Activated CD4-positive, alpha-beta T cell treated with anti-CD3 and anti-CD28 coated beads, Interleukin-2, amount 50 U/mL, for 4 hours (primary cell): ENCODE measurements around the gene TSPAN31.
A peak's percentile ranks its signal among the peaks of the same experiment; 100 is the strongest.
"Not testable (repeated sequence)": the region's sequence is repeated elsewhere in the genome, so short reads cannot be mapped to it uniquely, and the experiment has no call there.

Experiments used
- DNase-seq, 2 experiments: peaks; one replicate each; pipeline ENCODE4 v3.0.0-alpha.2; 2020

Gene TSPAN31

DNA sequence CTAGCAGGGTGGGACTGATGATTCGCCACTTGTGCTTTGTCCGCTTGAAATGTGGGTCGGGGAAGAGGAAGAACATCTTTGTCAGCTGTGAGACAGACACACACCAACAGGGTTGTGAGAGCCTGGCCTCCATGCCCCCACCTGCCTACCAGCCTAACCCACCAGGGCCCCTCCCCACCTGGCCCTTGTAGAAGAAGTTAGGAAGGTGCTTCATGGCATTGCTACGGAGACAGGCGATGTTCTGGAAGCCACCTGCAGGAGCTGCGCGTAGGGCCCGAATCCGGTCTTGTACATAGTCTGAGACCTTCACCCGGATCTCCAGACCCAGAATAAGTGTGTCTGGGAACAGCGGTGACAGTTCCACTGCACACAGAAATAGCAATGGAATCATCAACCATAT, 24.8 kb downstream of the TSPAN31 start:
- DNase-seq = no peak

DNA sequence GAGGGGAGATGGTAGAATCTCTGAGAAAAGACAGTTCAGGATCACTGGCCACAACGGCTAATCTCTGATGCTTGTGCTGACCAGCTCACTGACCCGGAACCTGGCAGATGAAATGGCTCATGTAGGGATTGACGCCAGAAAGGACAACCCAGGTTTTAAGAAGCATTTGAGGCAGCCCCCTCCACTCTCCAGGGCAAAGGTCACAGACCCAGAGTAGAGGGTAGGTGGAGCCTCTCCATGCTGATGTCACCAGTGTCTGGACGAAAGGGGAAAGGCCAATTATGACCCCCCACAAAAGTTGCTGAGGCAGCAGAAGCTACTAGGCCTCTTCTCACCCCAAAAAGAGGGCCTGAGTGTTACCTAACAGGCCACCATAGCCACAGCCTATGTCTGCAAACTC, 25.9 kb downstream of the TSPAN31 start:
- no peak for DNase-seq

DNA sequence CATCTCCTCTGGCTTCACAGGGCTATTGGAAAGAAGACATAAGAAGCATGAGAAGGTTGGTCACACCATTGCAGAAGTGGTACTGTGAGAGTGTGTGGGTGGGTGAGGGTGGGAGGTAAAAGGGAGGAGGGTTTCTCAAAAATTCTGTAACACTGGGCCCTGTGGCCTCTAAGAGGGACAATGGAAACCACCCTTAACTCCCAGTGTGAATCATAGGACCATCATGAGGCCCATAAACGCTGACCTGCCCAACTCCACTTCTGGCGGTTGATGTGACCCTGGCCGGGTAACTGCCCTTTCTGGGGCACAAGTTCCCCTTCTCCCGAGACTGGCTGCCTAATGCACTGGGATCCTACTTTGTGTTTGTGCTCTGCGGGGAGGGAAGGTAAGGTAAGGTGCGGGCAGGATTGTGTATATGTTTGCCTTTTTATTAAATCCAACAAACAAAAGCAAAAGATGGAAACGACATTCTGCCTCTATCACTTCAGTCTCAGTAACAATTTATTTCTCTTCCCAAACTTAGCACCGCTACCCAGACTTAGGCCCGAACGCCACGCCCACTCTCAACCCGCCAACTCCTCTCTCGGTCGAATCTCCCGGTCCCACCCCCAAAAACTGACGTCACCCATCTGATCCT, 26.5 kb downstream of the TSPAN31 start:
- DNase-seq = peak; percentile 91 to 92

DNA sequence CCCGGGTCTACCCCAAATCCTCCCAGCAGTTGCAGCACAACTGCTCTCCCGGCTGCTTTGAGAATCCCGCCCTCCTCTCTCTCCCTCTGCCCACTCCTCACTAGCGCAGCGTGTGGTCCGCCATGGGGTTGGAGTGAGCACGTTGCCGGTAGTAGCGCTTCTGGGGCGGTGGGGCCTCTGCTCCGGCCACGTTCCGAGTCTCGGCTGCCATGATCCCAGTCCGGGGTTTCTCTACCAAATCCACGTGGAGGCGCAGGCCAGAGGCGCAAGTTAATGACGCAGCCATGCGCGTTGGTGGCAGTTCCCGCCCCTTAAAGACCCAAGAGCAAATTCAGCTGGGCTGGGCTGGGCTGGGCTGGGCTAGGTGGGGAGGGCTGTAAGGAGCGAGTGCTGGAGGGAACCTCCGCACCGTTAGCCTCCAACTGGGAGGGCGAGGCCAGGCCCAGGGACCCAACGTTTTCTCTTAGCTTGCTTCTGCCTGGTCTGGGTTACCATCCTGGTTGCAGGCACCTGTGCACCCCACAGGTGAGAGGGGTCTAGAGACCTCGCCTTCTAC, 27.1 kb downstream of the TSPAN31 start, which contains the start of gene METTL1:
Gene METTL1 (minus strand): TSS at position 233 of the 556 bp plus-strand sequence. CDS start 22 bp downstream, at position 211.
- DNase-seq = peak; percentile 92 to 93

DNA sequence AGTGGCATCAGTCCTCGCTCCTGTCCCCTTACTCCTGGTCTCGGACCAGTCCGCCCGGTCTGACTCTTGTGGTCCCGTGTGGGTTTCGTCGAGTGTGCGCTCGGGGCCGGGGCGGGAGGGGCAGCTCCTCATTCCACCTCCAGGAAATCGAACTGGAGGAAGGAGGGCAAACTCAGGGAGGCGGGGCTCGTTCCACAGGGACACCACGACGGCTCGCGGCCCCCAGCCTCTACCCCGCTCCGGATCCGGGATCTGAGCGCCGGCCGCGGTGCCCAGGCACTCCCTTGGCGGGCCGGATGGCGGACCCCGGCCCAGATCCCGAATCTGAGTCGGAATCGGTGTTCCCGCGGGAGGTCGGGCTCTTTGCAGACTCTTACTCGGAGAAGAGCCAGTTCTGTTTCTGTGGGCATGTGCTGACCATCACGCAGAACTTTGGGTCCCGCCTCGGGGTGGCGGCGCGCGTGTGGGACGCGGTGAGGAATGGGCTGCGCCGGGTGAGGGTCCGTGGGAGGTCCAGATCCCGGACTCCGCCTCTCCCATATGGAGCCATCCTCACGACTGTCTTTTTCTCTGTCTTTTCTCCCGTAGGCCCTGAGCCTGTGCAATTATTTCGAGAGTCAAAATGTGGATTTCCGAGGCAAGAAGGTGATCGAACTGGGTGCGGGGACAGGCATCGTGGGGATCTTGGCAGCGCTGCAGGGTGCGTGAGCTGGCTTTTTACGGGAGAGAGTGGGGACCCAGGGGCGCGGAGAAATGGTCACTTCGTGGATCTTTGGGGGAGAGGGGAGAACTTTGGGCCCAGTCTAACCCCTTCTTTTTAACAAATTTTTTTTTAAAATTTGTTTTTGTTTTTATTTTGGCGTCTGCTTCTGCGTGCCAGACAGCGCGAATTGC, 27.8 kb downstream of the TSPAN31 start, which contains the start of gene EEF1AKMT3:
Gene EEF1AKMT3 (plus strand): TSS at position 186 of the 894 bp plus-strand sequence. CDS start 111 bp downstream, at position 297.
- DNase-seq = peak in 1 of 2 experiments; percentile 20

DNA sequence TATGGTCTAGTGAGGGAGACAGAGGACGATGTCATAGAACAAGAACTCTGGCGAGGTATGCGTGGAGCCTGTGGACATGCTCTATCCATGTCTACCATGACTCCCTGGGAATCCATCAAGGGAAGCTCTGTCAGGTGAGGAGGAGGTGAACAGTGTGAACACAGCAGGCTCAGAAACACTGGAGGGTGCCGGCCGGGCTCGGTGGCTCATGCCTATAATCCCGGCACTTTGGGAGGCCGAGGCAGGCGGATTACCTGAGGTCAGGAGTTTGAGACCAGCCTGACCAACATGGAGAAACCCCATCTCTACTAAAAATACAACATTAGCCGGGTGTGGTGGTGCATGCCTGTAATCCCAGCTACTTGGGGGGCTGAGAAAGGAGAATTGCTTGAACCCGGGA, 29.8 kb downstream of the TSPAN31 start:
- DNase-seq = not testable (repeated sequence)

DNA sequence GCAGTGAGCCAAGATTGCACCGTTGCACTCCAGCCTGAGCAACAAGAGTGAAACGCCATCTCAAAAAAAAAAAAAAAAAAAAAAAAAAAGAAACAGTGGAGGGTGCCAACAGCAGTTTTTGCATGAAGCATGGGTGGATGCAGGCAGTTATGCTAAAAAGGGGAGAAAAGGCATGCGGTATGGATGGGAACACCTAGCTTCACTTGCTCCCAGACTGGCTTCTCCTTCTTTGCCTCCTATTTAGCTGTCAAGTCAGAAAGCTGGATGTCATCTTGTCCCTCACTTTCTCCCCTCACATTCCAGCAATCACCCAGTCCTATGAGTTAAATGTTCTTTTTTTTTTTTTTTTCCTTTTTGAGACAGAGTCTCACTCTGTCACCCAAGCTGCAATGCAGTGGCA, 30.2 kb downstream of the TSPAN31 start:
- no peak for DNase-seq

DNA sequence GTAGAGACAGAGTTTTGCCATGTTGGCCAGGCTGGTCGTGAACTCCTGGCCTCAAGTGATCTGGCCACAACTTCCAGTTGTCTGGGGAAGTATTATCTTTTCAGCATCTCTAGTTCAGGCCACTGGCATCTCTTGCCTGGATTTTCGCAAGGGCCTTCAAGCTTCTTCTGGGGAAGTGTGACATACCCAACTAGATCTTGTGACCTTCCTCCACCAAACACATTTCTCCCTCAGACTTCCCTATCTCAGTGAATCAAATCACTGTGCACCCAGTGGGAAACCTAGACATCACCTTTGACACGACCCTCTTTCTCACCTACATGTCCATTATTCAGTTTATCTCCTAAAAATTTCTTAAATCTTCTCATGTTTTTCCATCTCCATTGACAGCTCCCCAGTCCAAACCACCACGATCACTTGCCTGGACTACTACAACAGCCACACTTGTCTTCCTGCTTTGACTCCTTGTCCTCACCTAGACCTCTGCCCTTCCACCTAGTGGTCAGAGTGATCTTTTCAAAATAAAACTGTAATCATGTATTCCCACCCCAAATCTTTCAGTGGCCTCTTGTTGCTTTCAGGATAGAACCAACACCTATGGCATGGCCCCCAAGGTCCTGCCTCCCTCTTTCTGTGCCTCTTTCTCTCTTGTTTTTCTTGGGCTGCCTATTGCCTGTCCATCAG, 30.9 kb downstream of the TSPAN31 start:
- DNase-seq = no peak

DNA sequence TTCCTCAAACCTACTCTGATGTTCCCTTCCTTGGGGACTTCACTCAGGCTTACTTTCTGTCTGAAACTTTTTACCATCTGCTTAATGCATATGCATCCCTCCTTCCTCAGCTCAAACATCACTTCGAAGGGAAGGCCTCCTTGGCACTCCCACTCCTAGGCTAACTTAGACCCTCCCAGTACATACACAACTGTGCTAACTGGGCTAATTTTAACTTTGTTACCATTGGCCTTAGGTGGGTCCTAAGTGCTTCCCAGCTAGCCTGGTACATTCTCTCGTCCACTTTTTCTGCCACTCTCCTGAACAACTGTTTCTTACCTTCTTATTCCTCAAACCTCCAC, 31.4 kb downstream of the TSPAN31 start:
- DNase-seq = no peak

DNA sequence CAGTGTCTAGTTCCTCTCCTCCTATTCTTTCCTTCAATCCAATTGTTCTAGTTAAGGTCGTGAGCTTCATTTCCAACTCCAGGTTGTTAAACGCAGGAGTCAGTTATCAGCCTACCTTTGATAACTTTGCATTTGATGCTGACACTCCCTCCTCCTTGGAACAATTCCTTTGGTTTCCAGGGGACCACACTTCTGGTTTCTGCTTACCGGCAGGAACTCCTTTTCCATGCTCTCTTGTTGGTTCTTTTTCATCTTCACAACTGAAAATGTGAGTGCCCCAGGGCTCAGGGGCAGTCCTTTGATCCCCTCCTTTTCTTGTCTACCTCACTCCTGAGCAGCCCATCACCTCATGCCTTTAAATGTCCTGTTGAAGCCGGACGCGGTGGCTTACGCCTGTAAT, 32.5 kb downstream of the TSPAN31 start:
- no peak for DNase-seq

DNA sequence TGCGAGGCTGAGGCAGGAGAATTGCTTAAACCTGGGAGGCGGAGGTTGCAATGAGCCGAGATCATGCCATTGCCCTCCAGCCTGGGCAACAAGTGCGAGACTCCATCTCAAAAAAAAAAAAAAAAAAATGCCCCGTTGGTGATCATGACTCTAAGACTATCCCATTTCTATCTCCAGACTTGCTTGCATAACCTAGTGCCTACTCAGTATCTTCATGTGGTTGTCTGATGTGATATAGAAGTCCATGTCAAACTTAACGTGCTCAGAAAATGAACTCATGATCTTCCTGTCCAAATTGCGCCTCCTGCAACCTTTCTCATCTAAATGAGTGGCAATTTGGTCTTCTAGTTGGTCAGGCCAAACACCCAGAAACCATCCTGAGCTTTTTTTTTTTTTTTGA, 33.1 kb downstream of the TSPAN31 start:
- no peak for DNase-seq

DNA sequence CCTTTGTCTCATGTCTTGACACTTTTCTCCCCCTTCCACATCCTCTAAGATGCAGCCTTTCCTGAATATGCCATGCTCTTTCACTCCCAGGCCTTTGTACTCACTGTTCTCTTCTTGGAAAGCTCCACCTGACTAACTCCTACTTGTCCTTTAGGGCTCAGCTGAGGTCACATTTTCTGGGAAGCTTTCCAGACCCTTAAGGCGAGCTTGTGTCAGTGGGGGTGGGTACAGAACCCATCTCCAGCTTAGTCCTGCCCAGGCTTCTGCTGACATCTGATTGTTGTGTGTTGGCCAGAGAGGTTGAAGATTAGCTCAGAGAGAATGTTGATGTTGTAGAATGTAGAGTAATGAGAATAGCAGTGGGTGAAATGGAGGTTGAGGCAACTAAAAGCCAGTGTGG, 34.9 kb downstream of the TSPAN31 start:
- DNase-seq = no peak

DNA sequence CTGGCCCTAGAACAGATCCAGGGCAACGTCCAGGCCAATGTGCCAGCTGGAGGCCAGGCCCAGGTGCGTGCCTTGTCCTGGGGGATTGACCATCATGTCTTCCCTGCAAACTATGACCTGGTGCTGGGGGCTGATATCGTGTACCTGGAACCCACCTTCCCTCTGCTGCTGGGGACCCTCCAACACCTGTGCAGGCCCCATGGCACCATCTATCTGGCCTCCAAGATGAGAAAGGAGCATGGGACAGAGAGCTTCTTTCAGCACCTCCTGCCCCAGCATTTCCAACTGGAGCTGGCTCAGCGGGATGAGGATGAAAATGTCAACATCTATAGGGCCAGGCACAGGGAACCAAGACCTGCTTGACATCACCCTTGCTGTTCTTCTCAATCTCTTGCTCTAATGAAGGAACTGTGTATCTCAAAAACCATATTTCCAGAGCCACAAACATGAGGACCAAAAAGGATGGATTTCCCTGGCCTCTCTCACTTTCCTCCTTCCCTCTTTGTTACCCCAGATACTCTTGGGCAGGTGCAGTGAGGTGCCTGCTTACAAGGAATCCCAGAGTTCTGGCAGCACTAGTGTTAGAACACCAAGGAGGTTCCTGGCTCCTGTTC, 35.6 kb downstream of the TSPAN31 start:
- DNase-seq = no peak

DNA sequence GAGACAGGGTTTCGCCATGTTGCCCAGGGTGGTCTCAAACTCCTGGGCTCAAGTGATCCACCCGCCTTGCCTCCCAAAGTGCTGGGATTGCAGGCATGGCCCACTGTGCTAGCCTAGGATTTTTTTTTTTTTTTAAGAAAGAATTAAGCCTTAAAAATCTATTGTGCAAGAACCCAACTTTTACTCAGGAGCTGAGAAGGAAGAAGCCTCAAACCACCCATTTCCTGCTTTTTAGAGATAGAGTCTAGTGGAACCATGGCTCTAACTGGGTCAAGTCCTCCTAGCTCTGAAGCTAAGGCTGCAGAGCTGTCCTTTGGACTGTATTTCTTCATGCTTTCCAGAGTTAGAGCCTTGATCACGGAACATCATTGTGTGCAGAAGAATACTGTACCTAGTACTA, 36.4 kb downstream of the TSPAN31 start:
- DNase-seq = no peak

DNA sequence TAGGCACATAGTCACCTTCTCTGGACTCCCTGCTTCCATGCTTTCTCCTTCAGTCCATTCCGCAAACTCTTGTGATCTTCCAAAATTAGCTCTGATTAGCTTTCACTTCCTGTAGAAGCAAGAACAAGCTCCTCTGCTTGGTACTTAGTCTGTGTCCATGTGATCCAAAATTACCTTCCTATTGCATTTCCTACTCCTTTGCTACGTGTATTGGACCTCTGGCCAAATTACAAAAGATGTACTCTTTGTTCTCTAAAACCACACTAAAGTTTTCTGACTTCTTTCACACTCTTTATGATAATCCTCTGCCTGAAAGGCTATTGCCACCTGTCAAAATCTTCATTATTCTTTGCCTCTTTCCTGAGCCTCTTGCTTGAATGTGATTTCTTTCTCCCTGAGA, 37.0 kb downstream of the TSPAN31 start:
- DNase-seq = no peak

DNA sequence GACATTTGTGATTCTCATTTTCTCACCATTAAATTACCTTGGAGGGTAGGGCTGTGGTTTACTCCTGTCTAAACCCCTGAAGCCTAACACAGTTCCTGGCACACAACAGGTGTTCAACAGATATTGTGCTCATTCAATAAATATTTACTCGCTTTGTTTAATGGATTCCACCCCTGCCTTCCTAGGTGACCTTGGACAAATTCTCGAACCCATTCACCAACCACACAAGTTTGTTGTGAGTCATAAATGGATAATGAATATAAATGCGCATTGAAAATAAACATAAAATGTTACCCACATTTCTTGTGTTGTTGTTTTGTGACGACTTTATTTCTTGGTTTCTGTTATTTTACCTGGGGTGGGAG, 37.4 kb downstream of the TSPAN31 start:
- no peak for DNase-seq

DNA sequence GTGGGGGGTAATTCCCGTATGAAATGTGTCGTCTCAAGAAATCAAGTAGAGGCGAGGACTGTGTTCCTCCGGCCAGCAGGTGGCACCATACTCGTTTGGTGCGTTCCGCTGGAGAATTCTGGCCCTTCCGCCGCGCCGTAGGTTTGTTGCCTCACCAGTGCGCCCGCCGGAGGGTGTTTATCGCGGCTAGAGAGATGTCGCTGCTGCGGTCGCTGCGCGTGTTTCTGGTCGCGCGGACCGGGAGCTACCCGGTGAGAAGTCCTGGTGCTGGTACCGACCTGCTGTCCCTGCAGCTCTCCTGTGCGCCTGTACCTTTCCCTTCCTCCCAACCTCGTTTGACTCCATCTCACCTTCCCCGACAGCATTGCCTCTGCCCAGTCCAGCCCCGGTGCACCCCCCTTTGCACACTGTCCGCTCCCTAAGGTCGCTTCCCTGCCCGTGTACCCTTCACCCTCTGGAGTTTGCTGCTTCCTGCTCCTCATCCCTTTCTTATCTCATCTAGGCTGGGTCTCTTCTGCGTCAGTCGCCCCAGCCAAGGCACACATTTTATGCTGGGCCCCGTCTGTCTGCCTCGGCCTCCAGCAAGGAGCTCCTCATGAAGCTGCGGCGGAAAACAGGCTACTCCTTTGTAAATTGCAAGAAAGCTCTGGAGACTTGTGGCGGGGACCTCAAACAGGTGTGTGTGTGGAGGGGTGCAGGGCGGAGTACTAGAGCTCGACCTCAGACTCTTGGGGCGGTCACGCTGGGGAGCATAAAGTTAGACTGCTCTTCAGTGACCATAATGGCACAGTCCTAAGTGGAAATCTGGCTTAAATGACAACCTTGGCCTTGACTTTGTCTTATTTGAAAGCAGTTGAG, 38.0 kb downstream of the TSPAN31 start, which contains the start of gene TSFM:
Gene TSFM (plus strand): TSS at position 180 of the 858 bp plus-strand sequence. CDS start 15 bp downstream, at position 195.
- DNase-seq = peak; percentile 97 to 98

DNA sequence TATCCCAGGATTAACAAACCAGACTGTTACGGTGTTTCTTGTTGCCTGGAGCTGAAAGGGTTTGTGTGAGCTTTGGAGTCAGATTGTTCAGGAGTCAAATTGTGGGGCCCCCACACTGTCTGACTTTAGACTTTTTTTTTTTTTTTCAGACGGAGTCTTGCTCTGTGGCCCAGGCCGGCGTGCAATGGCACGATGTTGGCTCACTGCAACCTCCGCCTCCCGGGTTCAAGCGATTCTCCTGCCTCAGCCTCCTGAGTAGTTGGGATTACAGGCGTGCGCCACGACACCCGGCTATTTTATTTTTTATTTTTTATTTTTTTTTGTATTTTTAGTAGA, 38.6 kb downstream of the TSPAN31 start:
- no peak for DNase-seq

DNA sequence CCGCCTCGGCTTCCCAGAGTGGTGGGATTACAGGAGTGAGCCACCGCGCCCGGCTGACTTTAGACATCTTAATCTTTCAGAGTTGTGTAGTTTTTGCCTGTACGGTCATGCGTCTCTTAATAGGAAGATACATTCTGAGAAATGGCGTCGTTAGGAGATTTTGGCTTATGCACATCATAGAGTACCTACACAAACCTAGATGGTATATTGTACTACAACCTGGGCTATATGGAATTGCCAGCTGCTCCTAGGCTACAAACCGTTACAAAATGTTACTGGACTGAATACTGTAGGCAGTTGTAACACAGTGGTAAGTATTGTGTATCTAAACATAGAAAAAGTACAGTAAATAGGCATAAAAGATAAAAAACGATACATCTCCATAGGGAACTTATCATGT, 39.0 kb downstream of the TSPAN31 start:
- no peak for DNase-seq

DNA sequence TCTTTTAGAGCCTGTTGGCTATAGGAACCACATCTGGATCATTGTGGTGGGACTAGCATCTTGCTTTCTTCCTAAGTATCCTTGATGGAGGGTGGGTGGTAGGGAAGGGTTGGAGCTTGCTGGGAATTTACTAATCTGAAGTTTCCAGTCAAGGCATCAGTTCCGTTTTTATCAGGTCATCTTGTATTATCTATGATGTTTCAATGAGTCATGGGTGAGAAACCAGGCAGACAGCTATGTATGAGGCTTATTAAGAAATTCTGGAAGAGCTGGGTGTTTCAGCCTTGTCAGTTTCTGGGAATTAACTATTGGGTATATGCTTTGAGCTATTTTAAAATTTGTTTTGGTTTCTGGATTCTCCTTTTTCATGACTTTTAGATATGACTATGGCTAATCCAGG, 49.1 kb downstream of the TSPAN31 start:
- DNase-seq = no peak

DNA sequence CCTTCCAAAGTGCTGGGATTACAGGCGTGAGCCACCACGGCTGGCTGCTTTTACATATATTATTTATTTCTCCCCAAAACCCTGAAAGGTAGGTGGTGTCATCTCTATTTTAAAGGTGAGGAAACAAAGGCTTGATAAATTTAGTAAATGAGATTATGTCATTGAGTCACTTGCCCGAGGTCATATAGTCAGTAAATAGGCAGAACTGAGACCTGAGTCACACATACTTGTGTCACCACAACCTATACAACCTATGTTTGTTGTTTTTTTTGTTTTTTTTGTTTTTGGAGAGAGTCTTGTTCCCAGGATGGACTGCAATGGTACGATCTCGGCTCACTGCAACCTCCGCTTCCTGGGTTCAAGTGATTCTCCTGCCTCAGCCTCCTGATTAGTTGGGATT, 50.5 kb downstream of the TSPAN31 start:
- no peak for DNase-seq

DNA sequence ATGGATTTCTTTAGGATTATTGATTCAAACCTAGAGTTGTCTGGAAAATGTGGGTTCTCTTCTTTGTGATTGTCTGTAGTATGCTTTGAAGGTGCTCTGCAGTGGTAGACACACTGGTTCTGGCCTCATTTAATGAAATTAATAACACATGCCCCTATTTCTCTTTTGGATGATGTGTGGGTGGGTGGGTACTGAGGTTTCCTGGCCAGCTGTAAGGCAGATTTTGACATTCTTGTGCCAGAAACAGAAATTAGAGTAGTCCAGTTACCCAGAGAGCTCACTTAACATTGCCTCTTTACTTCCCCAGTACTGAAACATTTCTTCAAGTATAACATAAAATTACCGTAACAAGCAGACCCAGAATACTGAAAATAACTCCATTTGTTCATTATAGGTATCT, 52.2 kb downstream of the TSPAN31 start:
- no peak for DNase-seq
